ENCODE data around the gene GNPNAT1.

DNA sequence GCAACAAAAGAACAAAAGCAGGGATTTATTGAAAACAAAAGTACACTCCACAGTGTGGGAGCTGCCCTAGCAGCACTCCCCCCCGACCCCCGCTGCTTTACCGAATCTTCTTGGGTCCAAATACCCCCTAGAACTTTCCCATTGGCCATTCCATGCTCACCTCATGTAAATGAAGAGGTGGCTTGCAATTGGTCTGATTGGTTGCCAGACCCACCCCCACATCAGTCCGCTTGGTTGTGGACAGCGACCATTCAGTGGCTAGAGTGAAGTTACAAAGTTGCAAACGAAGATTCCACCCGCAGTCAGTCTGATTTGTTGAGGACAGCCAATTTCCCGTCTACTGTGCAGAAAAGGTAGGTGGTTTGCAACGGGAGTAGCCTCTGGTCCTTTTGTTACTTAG lies 57.6 kb downstream of the GNPNAT1 start:
- TF ChIP-seq, protein P1, sequence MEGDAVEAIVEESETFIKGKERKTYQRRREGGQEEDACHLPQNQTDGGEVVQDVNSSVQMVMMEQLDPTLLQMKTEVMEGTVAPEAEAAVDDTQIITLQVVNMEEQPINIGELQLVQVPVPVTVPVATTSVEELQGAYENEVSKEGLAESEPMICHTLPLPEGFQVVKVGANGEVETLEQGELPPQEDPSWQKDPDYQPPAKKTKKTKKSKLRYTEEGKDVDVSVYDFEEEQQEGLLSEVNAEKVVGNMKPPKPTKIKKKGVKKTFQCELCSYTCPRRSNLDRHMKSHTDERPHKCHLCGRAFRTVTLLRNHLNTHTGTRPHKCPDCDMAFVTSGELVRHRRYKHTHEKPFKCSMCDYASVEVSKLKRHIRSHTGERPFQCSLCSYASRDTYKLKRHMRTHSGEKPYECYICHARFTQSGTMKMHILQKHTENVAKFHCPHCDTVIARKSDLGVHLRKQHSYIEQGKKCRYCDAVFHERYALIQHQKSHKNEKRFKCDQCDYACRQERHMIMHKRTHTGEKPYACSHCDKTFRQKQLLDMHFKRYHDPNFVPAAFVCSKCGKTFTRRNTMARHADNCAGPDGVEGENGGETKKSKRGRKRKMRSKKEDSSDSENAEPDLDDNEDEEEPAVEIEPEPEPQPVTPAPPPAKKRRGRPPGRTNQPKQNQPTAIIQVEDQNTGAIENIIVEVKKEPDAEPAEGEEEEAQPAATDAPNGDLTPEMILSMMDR (IDR thresholded peaks at IDR 0.05) = no peak
- TF ChIP-seq POLR2A (IDR thresholded peaks at IDR 0.05) = no peak
